GM19023 (cell line): ENCODE data around the gene VCP.
A peak's percentile ranks its signal among the peaks of the same experiment; 100 is the strongest.

Experiments
- ATAC-seq: cut with Tn5 transposase; IDR thresholded peaks from one replicate; pipeline ENCODE4 v1.9.1; 2021; ENCODE audit warnings: mild to moderate bottlenecking, moderate library complexity; ENCODE audit not compliant: unreplicated experiment

VCP gene

DNA sequence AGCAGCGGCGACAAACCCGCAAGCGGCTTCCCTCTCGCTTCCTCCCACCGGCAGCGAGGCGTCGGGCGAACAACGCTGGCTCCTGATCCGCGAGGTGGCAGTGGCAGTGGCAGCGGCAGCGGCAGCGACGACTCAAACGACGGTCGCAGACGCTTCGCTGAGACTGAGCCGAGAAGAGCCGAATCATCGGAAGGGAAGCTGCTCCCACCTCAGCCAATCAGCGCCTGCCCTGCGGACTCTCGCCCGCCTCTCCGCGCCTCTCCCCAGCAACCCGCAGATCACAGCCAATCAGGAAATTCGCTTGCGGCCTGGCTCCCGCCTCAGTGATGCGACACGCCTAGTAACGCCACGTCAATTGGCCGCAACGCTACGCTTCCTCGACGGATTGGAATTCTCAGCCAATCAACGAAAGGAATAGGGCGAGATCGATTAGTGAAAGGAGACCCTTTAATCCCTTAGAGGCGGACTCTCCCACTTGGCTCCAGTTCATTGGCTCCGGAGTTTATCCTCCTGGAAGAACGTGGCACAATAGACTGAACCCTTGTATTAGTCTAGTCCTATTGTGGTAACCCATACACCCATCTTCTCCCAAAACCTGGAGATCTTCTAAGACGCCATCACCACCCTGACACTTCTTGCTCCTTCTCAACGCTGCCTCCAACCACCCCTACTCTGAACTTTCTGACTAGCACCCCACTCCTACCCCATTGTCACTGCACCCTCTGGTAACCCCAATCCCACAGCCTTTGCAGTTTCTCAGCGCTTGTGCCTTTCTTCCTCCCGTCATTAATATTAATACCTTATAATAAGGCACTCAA lies at the start of gene VCP:
Gene VCP, minus strand, starts transcription at position 165 of the 818 bp plus-strand sequence. CDS start 272 bp downstream, outside the sequence.
- peak; percentile 88 for ATAC-seq

DNA sequence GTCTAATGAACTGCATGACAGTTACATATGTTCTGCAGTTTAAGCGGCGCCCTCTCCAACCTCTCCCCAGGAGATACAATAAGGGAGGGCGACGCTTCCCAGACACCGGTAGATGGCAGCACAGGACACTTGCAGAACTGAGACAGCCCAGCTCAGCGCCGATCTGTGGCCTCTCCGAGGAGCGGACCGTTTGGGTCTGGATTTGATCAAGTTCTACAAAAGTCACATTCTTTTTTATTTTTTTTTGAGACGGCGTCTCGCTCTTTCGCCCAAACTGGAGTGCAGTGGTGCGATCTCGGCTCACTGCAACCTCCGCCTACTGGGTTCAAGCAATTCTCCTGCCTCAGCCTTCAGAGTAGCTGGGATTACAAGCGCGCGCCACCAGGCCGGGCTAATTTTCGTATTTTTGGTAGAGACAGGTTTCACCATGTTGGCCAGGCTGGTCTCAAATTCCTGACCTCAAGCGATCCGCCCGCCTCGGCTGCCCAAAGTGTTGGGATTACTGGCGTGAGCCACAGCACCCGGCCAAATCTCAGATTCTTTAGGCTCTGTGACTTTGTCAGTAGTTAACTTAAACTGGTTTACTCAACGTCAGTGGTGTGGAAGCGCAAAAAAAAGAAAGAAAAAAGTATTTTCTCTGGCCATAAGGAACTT lies 44.6 kb upstream of the VCP start:
- ATAC-seq: peak; percentile 47

DNA sequence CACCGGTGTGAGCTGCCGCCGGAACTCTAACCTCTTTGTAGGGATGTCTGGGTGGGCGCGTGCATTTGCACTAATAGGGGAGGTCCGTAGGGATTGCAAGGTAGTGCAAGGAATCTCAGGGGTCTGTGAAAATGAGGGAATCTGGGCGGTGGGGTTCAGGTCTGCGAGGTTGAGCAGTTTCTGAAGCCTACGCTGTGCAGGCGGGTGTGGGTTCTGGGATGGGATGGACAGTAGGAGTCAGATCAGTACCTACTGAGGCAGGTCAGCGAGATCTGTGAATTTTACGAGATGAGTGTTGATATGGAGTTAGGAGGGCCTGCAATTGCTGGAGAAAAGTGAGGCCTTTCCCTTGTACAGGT lies 44.1 kb upstream of the VCP start:
- ATAC-seq: no peak

GRCh38 chr9:35115680-35116538 lies 43.5 kb upstream of the VCP start, which contains the start of gene ATOSB:
Gene ATOSB, minus strand, starts transcription at chr9:35115862. Its CDS starts 7,588 bp downstream, at chr9:35108274.
- ATAC-seq: peak; percentile 71

DNA sequence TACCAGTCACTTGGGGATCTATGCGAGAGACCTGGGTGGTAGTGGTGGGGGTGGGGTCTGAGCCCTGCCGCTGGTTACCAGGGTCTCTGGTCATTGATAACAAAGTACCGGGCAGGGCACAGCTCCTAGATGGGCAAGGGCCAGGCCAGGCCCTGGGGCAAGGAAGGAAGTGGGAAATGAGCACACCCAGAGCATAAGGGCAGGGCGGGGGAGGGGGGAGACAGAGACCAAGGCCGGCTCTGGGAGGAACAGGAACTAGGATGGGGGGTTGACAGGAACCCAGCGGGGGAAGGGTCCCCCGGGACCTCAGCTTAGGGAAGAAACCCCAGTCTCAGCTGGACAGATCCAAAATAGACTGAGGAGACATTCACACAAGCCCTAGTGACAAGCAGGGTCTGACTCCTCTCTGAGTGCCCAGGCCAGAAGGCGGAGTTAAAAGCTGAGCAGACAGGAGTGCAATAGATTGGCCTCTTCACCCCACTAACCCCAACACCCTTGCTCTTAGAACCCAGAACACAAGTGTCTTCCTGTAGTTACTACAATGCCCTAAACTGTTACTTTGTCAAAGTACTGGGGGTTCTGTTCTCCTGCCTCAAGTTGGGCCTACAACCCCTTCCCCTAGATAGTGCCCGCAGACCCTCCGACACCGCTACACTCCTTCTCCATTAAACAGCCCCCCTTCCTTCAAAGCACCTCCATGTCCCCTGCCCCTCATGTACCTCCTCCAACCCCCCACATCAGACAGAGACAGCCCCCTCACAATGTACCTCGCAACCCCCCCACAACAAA lies 42.6 kb upstream of the VCP start:
- no peak for ATAC-seq

GRCh38 chr9:35114113-35114839 lies 41.9 kb upstream of the VCP start:
- ATAC-seq: no peak

GRCh38 chr9:35112257-35113020 lies 40.0 kb upstream of the VCP start:
- ATAC-seq: no peak

- ATAC-seq: peak; percentile 68
Observed at GRCh38 chr9:35111001-35111933, 38.8 kb upstream of the VCP start.

DNA sequence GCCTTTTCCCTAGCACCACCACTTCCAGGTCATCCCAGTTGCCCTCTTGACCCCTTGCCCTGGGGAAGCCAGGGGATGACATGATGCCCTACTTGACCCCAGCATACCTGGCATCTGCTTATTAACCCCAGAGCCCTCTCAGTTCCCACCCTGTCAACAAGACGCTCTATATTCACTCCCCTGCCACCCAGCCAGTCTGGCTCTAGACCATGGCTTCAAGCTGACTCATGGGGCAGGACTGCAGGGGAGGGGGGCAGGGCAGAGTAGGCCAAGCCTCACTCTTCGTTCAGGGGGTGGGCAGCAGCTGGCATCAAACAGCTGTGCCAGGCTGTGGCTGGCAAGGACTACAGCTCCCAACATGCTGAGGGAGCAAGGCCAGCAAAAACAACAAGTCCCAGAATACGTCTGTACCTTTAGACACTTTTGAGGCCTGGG lies 37.9 kb upstream of the VCP start:
- ATAC-seq: no peak

DNA sequence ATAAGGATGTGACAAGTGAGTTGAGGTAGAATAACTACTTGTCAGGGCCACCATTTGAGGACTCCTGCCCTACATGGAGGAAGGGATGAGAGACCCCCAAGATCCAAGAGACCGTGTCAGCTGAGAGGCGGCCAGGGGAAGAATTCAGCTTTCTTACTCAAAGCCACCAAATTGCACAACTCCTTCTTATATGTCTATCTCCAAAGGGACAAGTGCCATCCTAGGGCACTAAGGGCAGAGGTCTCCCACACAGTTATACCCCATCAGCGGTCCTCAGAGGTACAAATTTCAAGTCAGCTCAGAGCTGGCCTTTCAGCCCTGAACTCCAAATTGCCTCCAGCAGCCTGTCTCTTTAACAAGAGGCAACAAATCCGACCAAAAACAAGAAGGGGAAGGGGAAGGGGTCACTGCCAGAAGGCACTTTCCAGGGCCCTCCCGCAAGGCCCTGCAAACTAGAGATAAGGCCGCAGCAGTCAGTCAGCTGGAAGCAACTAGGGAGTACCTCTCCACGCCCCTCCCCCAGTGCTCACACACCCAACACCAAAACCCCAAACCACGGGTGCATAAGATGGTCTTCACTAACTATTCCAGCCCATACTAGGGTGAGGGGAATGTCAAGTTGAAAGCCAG lies 36.6 kb upstream of the VCP start:
- ATAC-seq: no peak

- no peak for ATAC-seq
Observed at GRCh38 chr9:35108461-35108860, 36.0 kb upstream of the VCP start.

DNA sequence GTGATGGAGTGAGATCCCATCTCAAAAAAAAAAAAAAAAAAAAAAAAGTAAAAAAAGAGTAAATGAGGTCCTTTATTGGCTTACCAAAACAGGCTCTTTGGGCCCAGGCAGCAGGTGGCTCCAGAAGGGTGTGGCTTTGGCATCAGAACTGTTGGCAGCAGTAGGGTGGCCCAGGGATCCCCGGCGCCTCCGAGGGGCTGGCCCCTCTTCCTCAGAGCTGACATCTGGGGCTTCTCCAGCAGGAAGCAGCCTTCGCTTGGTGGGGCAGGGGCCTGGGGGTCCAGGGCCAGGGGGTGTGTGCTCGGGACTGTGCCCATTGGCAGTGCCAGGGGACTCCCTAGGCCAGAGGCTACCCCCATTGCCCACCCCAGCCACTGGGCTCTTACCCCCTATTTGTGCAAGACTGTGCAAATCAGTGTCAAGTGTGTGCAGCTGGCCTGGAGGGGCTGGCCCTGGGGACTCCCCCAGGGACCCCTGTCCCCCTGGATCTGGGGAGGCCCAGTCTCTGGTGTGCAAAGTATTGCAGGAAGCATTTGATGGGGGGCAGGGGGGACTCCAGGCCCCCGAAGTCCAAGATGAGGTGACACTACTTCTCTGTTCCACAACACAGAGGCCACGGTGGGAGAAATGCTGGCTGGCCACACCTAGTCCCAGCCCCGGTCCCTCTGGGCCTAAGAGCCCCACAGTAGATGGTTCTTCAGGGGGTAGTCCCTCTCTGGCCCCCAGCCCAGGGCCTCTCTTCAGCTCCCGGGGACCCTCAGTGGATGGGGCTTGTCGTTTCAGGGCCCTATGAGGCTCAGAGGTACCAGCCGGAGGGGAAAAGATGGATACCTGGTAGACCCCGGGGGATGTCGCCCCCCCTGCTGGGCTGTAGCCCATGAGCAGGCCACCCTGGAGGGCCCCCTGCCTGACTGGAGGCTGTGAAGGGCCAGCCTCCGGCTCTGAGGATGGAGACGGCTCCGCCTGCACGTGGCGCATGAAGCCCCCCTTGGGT lies 35.2 kb upstream of the VCP start:
- no peak for ATAC-seq

DNA sequence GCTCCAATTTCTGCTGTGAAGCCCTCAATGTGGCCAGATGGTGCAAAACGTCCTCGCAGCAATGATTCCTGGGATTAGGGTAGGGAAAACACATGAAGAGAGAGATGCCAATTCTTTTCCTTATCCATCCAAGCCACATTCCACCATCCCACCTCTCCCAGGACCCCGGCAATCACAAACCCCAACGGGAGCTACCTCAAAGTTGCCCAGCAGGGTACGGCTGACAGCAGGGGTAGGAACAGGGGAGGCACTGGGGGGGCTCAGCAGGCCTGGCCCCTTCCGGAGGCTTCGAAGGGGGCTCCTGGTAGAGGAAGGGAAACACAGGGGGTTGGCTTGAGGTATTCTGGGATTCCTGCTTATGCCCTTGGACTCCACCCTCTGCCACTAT lies 33.9 kb upstream of the VCP start:
- no peak for ATAC-seq

DNA sequence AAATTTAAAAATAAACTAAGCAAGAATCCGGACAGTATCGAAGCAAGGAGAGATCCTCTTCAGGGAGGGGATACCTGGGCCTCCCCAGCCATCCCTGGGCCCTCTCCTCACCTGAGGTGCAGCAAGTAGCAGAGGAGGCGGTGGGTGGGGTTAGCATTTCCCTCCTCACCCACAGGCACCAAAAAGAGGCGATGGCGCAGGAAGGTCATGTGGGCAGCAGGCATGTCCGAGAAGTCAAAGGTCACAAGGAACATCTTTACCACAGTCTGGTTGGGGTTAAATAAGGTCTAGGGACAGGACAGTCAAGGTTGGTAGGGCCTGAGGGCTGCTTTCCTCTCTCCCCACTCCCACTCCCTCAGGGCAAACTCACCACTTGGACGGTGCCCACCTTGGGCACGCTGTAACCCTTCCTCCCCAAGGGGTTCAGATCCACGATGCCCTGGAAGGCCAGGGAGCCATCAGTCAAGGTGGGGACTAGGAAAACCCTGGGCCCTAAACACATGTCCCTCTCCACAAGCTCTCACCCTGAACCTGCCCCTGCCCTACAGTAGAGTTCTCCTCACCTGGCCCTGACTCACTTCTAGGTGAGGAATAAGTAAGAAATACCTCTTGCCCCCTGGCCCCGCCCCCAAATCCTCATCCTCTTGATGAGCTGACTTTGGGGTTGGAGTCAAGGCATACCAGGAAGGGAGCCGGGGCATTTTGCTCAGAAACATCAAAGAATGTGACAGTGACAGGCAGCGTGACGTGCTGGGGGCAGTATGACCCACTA lies 33.3 kb upstream of the VCP start:
- no peak for ATAC-seq

GRCh38 chr9:35105126-35105525 lies 32.7 kb upstream of the VCP start:
- ATAC-seq: no peak

DNA sequence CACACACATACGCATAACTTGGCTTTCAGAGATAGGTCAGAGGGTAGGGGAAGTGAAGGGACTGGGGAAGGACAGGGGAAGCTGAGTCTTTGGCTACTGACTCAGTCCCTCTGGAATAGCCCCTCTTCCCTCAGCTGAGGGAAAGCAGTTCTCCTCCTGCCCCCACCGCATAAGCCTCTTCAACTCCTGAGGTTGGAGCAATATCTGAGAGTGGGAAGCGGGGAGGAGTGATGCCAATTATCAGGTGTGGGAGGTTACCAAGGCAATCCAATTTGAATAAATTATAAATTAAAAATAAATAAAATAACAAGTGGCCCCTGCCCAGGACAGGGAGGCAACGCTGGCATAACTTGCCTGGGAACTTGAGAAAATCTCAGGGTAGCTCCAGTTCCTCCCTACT lies 32.2 kb upstream of the VCP start:
- ATAC-seq: no peak
